ENCODE measurements around the gene ZNF276.

The ZNF276 gene

DNA sequence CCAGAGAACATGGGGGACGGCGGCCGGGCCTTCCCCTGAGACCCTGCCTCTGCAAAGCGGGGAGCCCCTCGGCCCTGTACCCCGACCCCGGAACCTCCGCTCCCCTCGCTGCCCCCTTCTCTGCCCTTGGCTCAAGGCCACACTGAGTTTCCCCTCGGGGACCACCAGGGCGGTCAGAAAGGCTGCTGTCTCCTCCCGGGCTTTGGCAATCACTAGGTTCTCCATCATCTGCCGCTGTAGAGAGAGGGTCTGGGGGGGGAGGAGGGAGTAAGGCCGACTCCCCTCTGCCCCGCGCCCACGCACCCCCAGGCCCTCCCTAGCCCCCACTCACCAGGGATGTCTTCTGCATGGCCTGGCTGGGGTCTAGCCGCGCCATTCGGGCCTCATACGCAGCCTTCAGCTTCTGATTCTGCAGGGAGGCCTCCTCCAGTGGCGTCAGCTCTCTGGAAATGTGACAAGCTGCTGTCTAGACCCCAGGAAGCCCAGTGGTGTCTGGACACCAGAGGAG is 9.0 kb upstream of the ZNF276 start:
- DNase-seq, result no peak

- no peak for DNase-seq
Measured at GRCh38 chr16:89716493-89716892, 4.8 kb upstream of the ZNF276 start.

DNA sequence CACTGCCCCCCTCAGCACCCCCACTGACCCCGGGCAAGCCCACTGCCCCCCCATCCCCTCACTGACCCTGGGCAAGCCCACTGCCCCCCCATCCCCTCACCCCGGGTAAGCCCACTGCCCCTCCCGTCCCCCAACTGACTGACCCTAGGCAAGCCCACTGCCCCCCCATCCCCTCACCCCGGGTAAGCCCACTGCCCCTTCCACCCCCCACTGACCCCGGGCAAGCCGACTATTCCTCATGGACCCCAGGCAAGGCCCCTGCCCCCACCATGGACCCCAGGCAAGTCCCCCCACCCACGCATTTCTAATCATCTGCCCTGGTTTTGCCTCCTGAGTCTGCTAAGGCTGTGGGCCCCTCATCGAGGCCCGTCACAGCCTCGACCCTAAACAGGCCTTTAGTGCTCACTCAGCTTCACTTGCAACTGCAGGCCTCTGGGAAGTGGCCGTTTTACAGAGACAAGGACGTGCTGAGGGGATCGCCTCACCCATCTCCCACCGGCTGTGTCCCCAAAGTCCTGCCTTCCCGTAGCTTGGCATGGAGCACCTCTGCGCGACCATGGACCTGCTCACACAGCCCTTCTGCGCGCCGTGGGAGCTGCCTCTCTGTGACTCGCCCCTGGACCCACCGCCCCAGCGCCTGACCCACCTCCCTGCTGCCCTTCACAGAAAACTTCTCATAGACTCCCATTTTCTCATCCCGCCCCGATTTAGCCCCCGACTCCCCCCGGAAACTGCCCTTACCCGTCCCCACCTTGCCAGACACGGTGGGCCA is 4.2 kb upstream of the ZNF276 start:
- no peak for DNase-seq

GRCh38 chr16:89717688-89718505 is 3.4 kb upstream of the ZNF276 start:
- no peak for DNase-seq

DNA sequence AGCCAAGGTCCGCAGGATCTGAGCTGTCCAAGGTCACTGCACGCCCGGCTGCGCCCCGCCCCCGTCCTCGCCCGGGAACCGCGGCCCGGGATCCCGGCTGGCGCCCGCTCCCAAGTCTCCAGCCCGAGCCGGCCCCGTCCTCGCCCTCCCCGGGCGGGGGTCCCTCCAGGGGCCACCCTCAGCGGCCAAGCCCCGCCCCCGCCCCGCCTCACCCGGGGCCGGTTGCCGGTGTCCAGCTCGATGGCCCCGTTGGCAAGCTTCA is 855 bp upstream of the ZNF276 start:
- DNase-seq, result no peak

GRCh38 chr16:89721546-89722391 is 432 bp downstream of the ZNF276 start:
- peak; percentile 92 for DNase-seq

- DNase-seq, result peak; percentile 81
Measured at GRCh38 chr16:89722392-89723278, 1.3 kb downstream of the ZNF276 start.

GRCh38 chr16:89723279-89724250 is 2.2 kb downstream of the ZNF276 start:
- peak; percentile 84 for DNase-seq

DNA sequence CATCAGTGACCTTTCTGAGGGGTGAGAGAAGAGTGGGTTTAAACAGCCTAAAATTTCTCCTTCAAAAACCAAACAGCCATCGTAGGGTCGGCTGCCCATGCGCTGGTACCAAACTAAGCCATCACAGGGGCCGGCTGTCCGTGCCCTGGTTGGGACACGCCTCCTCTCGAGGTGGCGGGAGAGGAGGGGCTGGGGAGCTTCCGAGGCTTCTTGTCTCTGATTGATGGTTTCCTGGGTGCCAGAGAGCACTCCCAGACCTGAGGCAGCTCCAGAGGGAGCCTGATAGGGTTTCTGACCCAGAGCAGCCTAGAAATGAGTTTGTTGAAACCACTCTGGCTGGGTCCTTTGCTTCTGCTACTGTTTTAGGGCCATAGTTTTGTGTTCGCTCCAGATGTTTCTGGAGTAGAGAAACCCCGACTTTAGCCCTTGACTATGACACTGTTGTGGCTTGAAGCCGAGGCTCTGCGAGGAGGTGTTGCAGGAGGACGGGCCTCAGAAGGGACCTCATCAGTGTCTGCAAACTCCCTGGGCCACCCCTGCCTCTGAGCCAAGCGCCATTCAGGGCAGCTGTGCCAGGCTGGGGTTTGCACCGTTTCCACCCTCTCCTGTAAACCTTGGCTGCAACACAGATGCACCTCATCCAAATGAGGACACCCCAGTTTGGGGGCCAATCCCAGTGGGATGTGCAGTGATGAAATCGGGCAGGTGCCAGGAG is 6.2 kb downstream of the ZNF276 start:
- no peak for DNase-seq

- DNase-seq, result no peak
Measured at GRCh38 chr16:89729293-89729692, 8.0 kb downstream of the ZNF276 start.

- no peak for DNase-seq
Measured at GRCh38 chr16:89729863-89730593, 8.7 kb downstream of the ZNF276 start.

DNA sequence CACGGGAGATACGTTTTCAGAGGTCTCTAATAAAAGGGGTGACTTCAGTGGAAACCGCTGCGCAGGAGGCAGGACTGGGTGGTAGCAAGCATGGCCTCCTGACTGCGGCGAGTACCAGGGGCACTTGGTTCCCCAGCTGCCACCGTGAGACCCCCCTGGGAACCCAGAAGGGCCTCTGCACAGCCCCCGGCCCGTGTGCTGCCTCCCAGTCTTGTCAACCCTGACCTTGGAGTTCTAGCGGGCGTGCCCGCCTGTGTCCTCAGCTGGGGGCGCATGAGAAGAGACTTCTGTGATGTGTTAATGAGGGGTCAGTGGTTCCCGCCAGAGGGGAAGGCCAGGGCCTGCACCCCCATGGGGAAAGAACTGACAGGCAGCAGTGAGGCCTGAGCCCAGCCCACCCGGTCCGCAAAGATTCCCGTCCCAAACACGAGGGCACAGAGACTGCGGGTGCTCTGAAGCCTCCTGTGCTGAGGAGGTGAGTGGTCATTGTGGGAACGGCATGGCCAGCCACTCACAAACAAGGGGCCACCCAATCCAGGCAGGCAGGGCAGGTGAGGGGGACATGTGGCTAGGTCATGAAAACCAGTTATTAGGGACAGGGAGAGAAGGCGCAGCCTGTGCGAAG is 9.4 kb downstream of the ZNF276 start:
- DNase-seq, result no peak

DNA sequence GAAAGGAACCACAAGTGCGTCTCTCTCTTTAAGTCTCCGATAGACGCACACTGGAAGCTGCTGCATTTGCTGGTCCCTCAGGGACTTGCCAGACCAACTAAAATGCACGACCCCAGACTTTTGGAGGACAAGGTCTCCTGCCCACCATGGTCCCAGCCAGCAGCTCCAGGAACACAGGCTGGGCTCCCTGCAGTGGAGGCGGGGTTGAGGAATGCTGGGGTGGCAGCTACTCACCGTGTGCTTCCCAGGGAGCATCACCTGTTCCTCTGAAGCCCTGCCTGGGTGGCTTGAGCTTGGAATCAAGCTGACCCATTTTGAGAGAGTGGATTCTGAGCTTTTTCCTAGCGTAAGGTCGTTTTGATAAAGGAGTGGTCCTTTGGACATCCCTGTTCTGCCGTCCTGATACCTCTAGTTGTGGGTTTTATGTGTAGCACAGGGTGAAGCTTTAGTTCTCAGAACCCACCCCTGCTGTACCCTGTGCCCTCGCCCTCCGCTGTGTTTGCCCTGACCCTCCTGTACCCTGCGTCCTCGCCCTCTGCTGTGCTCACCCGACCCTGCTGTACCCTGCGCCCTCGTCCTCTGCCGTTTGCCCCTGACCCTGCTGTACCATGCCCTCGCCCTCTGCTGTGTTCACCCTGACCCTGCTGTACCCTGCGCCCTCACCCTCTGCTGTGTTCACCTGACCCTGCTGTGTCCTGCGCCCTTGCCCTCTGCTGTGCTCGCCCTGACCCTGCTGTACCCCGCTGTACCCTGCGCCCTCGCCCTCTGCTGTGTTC is 11.0 kb downstream of the ZNF276 start:
- DNase-seq, result no peak

GRCh38 chr16:89732918-89733242 is 11.5 kb downstream of the ZNF276 start:
- no peak for DNase-seq

DNA sequence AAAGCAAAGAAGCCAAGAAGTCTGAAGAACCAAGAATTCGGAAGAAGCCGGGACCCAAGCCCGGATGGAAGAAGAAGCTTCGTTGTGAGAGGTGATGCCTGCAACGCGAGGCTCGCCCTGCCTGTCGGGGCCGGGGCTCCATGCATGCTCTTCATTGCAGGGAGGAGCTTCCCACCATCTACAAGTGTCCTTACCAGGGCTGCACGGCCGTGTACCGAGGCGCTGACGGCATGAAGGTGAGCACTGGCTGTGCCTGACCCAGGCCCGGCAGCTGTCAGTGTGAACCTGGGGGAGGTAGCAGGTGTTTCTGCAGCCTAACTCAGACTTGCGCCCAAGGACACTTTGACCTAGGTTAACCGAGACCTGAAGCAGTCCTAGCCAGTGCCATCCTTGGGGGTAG is 12.0 kb downstream of the ZNF276 start:
- DNase-seq, result no peak

- no peak for DNase-seq
Measured at GRCh38 chr16:89733792-89734191, 12.5 kb downstream of the ZNF276 start.

- no peak for DNase-seq
Measured at GRCh38 chr16:89736554-89736953, 15.2 kb downstream of the ZNF276 start.

- peak; percentile 42 for DNase-seq
Measured at GRCh38 chr16:89737341-89738071, 16.2 kb downstream of the ZNF276 start.
